Fibroblast of lung (primary cell): ENCODE data around the gene ALOX12. TPM values are rescaled to one million over a fixed set of nuclear protein-coding genes. Genes with fewer than 3 reads are reported as not detected.
A peak's percentile ranks its signal among the peaks of the same experiment; 100 is the strongest.

ENCODE experiments used
- DNase-seq, 2 donors: peaks; one replicate each; pipeline versions ENCODE4 v3.0.0 to v3.0.0-alpha.2; 2010; ENCODE audit warnings: low read depth in 2 of 2
- H2AFZ ChIP-seq: 2 replicates; pipeline ENCODE4 v1.5.1; 2012; ENCODE audit warnings: low read length, control low read depth, inconsistent platforms
- H3K27ac ChIP-seq: 2 replicates; pipeline ENCODE4 v1.5.1; 2011; ENCODE audit warnings: low read length, control low read depth; ENCODE audit not compliant: insufficient read depth
- H3K27me3 ChIP-seq: 2 replicates; pipeline ENCODE4 v1.5.1; 2011; ENCODE audit warnings: mild to moderate bottlenecking, low read length; ENCODE audit not compliant: control insufficient read depth, insufficient read depth
- H3K36me3 ChIP-seq: 2 replicates; pipeline ENCODE4 v1.5.1; 2011; ENCODE audit warnings: low read length; ENCODE audit not compliant: control insufficient read depth, insufficient read depth
- H3K4me1 ChIP-seq: 2 replicates; pipeline ENCODE4 v1.5.1; 2011; ENCODE audit warnings: low read length; ENCODE audit not compliant: control insufficient read depth, insufficient read depth; ENCODE audit errors: extremely low read depth
- H3K4me2 ChIP-seq: 2 replicates; pipeline ENCODE4 v1.5.1; 2011; ENCODE audit warnings: low read length, control low read depth; ENCODE audit not compliant: insufficient read depth; ENCODE audit errors: extremely low read depth
- H3K4me3 ChIP-seq, 4 experiments: fragments of 200-600 bp in 1 of 4; sonication (generic) in 1 of 4; replicated peaks in 1 of 4; 2 replicates each; pipeline ENCODE4 v1.5.1; 2011 to 2016; ENCODE audit warnings: low read length in 4 of 4, low read depth in 3 of 4, mild to moderate bottlenecking in 3 of 4, control low read depth in 2 of 4, inconsistent platforms in 1 of 4, mixed read lengths in 1 of 4; ENCODE audit not compliant: insufficient read depth in 1 of 4; ENCODE audit errors: control extremely low read depth in 1 of 4
- H3K79me2 ChIP-seq: 2 replicates; pipeline ENCODE4 v1.5.1; 2012; ENCODE audit warnings: mild to moderate bottlenecking, low read length, inconsistent platforms; ENCODE audit not compliant: control insufficient read depth, insufficient read depth
- H3K9ac ChIP-seq: 2 replicates; pipeline ENCODE4 v1.5.1; 2011; ENCODE audit warnings: mild to moderate bottlenecking, low read length, control low read depth; ENCODE audit not compliant: insufficient read depth
- H3K9me3 ChIP-seq: 2 replicates; pipeline ENCODE4 v1.5.1; 2012; ENCODE audit warnings: low read depth, low read length; ENCODE audit not compliant: control insufficient read depth, insufficient read depth
- H4K20me1 ChIP-seq: 2 replicates; pipeline ENCODE4 v1.5.1; 2011; ENCODE audit warnings: low read length; ENCODE audit not compliant: control insufficient read depth, insufficient read depth; ENCODE audit errors: extremely low read depth
- CTCF ChIP-seq, 2 donors: IDR thresholded peaks in 1 of 2; conservative IDR thresholded peaks in 1 of 2; 1 replicate in 1 of 2; 2 replicates in 1 of 2; pipeline ENCODE4 v1.5.1; 2011 to 2012; ENCODE audit warnings: low read length in 2 of 2, control low read depth in 1 of 2, inconsistent platforms in 1 of 2, low read depth in 1 of 2, mild to moderate bottlenecking in 1 of 2
- EZH2 ChIP-seq: IDR thresholded peaks from 2 replicates; pipeline ENCODE4 v1.5.1; 2012; ENCODE audit warnings: low read length, control low read depth, mild to moderate bottlenecking; ENCODE audit errors: missing control alignments
- polyA plus RNA-seq, 2 donors: library from polyadenylated mRNA; depleted of rRNA in 1 of 2; stranded (reverse) in 1 of 2; unstranded in 1 of 2; fragments of >200 nt; gene quantifications; 2 replicates each; pipeline ENCODE4 v1.2.1, GENCODE V29; 2011 to 2012; ENCODE audit warnings: missing spikeins in 1 of 2
- total RNA-seq: library from RNA; depleted of rRNA; stranded (reverse); fragments of >200 nt; gene quantifications from 2 replicates; pipeline ENCODE4 v1.2.1, GENCODE V29; 2014

The ALOX12 gene
- total and polyA plus RNA-seq, 2 donors (not counting 1 experiment from before 2014, with no cell fraction given): 0.06 to 0.17 TPM

DNA sequence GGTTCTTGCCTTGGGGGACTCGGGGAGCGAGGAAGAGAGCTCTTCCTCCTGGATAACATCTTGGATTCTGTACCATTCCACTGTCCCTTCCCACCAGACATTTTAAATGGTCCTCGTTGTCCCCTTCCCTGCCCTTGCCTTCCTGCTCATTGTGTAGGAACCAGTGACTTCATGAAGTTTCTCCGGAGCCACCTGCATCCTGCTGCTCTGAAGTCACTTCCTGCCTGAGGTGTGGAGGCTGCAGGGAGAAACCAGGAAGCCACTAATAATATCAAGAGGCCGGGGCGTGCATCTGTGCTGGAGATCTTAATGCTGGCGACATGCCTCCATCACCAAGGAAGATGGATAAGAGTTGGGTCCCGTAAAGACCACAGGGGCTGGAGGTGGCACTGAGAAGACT is 33.8 kb downstream of the ALOX12 start:
- H3K4me1 ChIP-seq: no peaks in the 10 kb centered on the region
- DNase-seq: no peak
- no peak for TF ChIP-seq EZH2
- no peak for TF ChIP-seq CTCF (conservative IDR thresholded peaks at IDR 0.05 in 1 of 2, IDR thresholded peaks at IDR 0.05 in 1 of 2; ENCODE audit: low read depth in 1 of 2, low read length in 2 of 2)
- H3K27me3 ChIP-seq: no peaks in the 10 kb centered on the region
- no peak overlapping the region for H3K27ac ChIP-seq
- H3K79me2 ChIP-seq: no peaks in the 10 kb centered on the region
- no peaks in the 10 kb centered on the region for H3K9me3 ChIP-seq
- no peaks in the 10 kb centered on the region for H3K36me3 ChIP-seq
- no peaks in the 10 kb centered on the region for H4K20me1 ChIP-seq
- H2AFZ ChIP-seq: no peak overlapping the region
- H3K9ac ChIP-seq: no peak overlapping the region
- no peak overlapping the region for H3K4me2 ChIP-seq
- H3K4me3 ChIP-seq: no peak overlapping the region

DNA sequence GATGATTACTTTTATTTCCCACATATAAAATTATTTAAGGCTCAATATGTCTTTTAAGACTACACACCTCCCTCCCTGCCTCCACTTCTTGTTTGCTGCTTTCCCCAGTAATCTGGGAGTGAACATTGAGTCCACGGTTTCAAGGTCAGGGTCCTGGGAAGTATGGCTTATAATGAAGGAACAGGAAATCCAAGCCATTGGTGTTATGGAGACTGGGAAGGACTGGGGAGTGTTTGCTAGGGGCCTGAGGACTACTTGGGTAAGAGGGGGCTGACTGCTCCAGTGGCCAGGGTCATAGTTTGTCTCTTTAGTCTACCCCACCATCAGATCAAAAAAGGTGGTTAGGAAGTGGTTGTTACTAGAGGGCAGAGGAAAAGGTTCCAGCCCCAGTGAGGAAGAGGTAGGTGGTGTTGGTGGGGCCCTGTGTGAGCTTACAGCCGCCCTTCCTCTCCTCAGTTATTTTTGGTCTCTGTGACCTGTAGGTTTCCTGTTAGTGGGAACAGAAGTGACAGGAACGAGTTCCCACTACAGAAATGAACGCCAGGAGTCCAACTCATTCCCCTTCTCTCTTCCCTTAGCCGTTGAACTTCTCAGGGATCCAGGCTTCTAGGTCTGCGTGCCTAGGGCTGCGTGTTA is 39.2 kb downstream of the ALOX12 start:
- no peak for TF ChIP-seq CTCF (conservative IDR thresholded peaks at IDR 0.05 in 1 of 2, IDR thresholded peaks at IDR 0.05 in 1 of 2; ENCODE audit: low read depth in 1 of 2, low read length in 2 of 2)
- no peak for TF ChIP-seq EZH2
- Histone ChIP-seq H3K9me3 (no peaks in the 10 kb centered on the region), H3K36me3 (no peaks in the 10 kb centered on the region), H4K20me1 (no peaks in the 10 kb centered on the region), H3K9ac (peak overlapping the region; percentile 52), H3K79me2 (no peaks in the 10 kb centered on the region), H3K27ac (peak overlapping the region; percentile 85), H3K27me3 (no peaks in the 10 kb centered on the region), H3K4me2 (peak overlapping the region; percentile 92), H2AFZ (peak overlapping the region; percentile 94), H3K4me1 (peaks cover 5% of the 10 kb centered on the region), H3K4me3 (peak overlapping the region; percentile 75 to 91 (median 79))
- DNase-seq: no peak

GRCh38 chr17:7035591-7036368 is 39.9 kb downstream of the ALOX12 start, which contains the start of gene SLC16A13:
TSS of gene SLC16A13 (plus strand) at chr17:7036015. CDS start at chr17:7036383, 368 bp downstream.
- Histone ChIP-seq H3K36me3 (no peaks in the 10 kb centered on the region), H3K9ac (peak within 1 kb of the TSS; percentile 52), H3K27me3 (no peaks in the 10 kb centered on the region), H3K27ac (peak within 1 kb of the TSS; percentile 85), H3K4me1 (peaks cover 5% of the 10 kb centered on the region), H4K20me1 (no peaks in the 10 kb centered on the region), H3K79me2 (no peaks in the 10 kb centered on the region), H3K9me3 (no peaks in the 10 kb centered on the region), H2AFZ (peak within 1 kb of the TSS; percentile 94), H3K4me3 (peak within 1 kb of the TSS; percentile 75 to 91 (median 79)), H3K4me2 (peak within 1 kb of the TSS; percentile 92)
- TF ChIP-seq EZH2 (no peak), CTCF (conservative IDR thresholded peaks at IDR 0.05 in 1 of 2, IDR thresholded peaks at IDR 0.05 in 1 of 2; ENCODE audit: low read depth in 1 of 2, low read length in 2 of 2) (no peak)
- peak; percentile 92 for DNase-seq
